ENCODE measurements around the gene WDSUB1.

The WDSUB1 gene

DNA sequence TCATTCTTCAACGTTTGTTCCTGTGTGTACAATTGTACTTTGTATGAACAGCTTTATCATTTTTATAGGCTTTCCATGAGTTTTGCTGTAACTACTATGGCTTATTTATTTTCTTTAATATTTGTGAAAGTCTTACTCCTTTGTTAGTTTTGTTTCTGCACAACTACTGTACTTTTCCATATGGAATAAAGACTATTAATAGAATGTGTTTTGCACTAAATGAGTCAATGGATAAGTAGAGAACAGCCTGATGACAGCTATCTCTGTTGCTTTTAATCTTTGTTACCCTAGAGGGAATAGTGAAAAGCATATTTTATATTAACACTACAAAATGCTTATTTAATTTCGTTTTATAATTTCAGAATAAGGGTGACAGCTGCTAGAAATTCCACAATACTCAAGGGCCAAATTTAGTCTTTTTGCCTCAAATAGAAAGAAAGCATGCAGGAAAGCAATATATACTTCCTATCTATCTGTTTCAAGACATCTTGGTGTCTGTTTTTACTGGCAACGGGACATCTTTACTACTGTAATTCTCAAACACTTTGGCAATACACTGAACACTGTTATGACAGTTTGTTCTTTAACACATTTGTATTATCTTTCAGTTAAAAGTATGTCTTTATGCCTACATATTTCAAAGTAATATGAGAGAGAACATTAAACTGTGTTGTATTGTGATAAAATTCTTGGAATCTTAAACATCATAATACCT is 53.9 kb downstream of the WDSUB1 start:
- Histone ChIP-seq H3K4me3 (ENCODE audit: low read depth, low read length) (no peak overlapping the region), H3K9ac (ENCODE audit: low read depth, low read length) (no peak overlapping the region), H3K9me3 (ENCODE audit: control insufficient read depth, insufficient read depth, low read length) (no peaks in the 10 kb centered on the region), H3K27me3 (ENCODE audit: control insufficient read depth, insufficient read depth, low read length) (no peaks in the 10 kb centered on the region), H3K27ac (ENCODE audit: low read depth, low read length) (no peak overlapping the region), H3K36me3 (ENCODE audit: control insufficient read depth, insufficient read depth, low read length) (peaks cover 30% of the 10 kb centered on the region), H3K4me1 (ENCODE audit: control insufficient read depth, insufficient read depth, low read length) (no peaks in the 10 kb centered on the region)

DNA sequence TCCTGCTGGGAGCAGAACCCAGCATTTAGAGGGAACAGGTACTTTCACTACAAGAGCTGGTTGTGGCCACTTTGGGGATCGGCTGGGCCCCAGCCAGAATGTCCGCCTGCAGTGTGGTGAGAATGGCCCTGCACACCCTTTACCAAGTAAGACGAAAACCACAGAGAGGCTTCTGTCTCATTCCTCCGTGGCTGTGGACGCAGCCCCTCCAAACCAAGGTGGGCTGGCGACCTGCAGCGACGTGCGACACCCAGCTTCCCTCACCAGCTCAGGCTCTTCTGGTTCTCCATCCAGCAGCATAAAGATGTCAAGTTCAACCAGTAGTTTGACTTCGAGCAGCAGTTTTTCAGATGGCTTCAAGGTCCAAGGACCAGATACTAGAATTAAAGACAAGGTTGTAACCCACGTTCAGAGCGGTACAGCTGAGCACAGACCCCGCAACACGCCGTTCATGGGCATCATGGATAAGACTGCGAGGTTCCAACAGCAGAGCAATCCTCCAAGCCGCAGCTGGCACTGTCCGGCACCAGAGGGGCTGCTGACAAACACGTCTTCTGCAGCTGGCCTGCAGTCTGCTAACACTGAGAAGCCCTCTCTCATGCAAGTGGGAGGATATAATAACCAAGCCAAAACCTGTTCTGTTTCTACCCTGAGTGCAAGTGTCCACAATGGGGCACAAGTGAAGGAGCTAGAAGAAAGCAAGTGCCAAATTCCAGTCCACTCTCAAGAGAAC is 56.2 kb downstream of the WDSUB1 start:
- Histone ChIP-seq H3K27me3 (ENCODE audit: control insufficient read depth, insufficient read depth, low read length) (no peaks in the 10 kb centered on the region), H3K36me3 (ENCODE audit: control insufficient read depth, insufficient read depth, low read length) (peaks cover 27% of the 10 kb centered on the region; the same call in 1 of the 2 replicates), H3K27ac (ENCODE audit: low read depth, low read length) (no peak overlapping the region), H3K9ac (ENCODE audit: low read depth, low read length) (no peak overlapping the region), H3K4me1 (ENCODE audit: control insufficient read depth, insufficient read depth, low read length) (no peaks in the 10 kb centered on the region), H3K9me3 (ENCODE audit: control insufficient read depth, insufficient read depth, low read length) (no peaks in the 10 kb centered on the region), H3K4me3 (ENCODE audit: low read depth, low read length) (no peak overlapping the region)

DNA sequence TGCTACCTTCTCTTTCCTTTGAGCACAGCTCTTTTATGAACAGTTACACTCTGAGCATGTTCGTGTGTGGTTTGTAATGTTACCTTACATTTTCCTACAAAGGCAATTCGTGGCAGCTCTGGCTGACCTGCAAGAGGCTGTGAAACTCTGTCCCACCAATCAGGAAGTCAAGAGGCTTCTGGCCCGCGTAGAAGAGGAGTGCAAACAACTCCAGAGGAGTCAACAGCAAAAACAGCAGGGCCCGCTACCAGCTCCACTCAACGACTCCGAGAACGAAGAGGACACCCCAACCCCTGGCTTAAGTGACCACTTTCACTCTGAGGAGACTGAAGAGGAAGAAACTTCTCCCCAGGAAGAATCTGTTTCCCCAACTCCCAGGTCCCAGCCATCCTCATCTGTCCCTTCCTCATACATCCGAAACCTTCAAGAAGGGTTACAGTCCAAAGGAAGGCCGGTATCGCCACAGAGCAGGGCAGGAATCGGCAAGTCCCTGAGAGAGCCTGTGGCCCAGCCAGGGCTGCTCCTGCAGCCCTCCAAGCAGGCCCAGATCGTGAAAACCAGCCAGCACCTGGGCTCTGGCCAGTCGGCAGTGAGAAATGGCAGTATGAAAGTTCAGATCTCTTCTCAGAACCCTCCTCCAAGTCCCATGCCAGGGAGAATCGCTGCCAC is 56.9 kb downstream of the WDSUB1 start:
- H3K9ac ChIP-seq (ENCODE audit: low read depth, low read length) = no peak overlapping the region
- peaks cover 20% of the 10 kb centered on the region; the same call in 1 of the 2 replicates for H3K36me3 ChIP-seq (ENCODE audit: control insufficient read depth, insufficient read depth, low read length)
- no peak overlapping the region for H3K27ac ChIP-seq (ENCODE audit: low read depth, low read length)
- H3K9me3 ChIP-seq (ENCODE audit: control insufficient read depth, insufficient read depth, low read length) = no peaks in the 10 kb centered on the region
- no peak overlapping the region for H3K4me3 ChIP-seq (ENCODE audit: low read depth, low read length)
- no peaks in the 10 kb centered on the region for H3K27me3 ChIP-seq (ENCODE audit: control insufficient read depth, insufficient read depth, low read length)
- no peaks in the 10 kb centered on the region for H3K4me1 ChIP-seq (ENCODE audit: control insufficient read depth, insufficient read depth, low read length)

- Histone ChIP-seq H3K27ac (ENCODE audit: low read depth, low read length) (no peak overlapping the region), H3K9ac (ENCODE audit: low read depth, low read length) (no peak overlapping the region), H3K36me3 (ENCODE audit: control insufficient read depth, insufficient read depth, low read length) (peaks cover 18% of the 10 kb centered on the region; the same call in 1 of the 2 replicates), H3K27me3 (ENCODE audit: control insufficient read depth, insufficient read depth, low read length) (no peaks in the 10 kb centered on the region), H3K4me1 (ENCODE audit: control insufficient read depth, insufficient read depth, low read length) (no peaks in the 10 kb centered on the region), H3K9me3 (ENCODE audit: control insufficient read depth, insufficient read depth, low read length) (no peaks in the 10 kb centered on the region), H3K4me3 (ENCODE audit: low read depth, low read length) (no peak overlapping the region)
Observed at GRCh38 chr2:159228081-159228581, 58.4 kb downstream of the WDSUB1 start.

- H3K9ac ChIP-seq (ENCODE audit: low read depth, low read length) = no peak overlapping the region
- H3K4me3 ChIP-seq (ENCODE audit: low read depth, low read length) = no peak overlapping the region
- no peaks in the 10 kb centered on the region for H3K27me3 ChIP-seq (ENCODE audit: control insufficient read depth, insufficient read depth, low read length)
- peaks cover 18% of the 10 kb centered on the region; the same call in 1 of the 2 replicates for H3K36me3 ChIP-seq (ENCODE audit: control insufficient read depth, insufficient read depth, low read length)
- H3K27ac ChIP-seq (ENCODE audit: low read depth, low read length) = no peak overlapping the region
- H3K4me1 ChIP-seq (ENCODE audit: control insufficient read depth, insufficient read depth, low read length) = no peaks in the 10 kb centered on the region
- H3K9me3 ChIP-seq (ENCODE audit: control insufficient read depth, insufficient read depth, low read length) = no peaks in the 10 kb centered on the region
Observed at GRCh38 chr2:159227467-159227866, 59.0 kb downstream of the WDSUB1 start.

- Histone ChIP-seq H3K27me3 (ENCODE audit: control insufficient read depth, insufficient read depth, low read length) (no peaks in the 10 kb centered on the region), H3K27ac (ENCODE audit: low read depth, low read length) (no peak overlapping the region), H3K9ac (ENCODE audit: low read depth, low read length) (no peak overlapping the region), H3K4me3 (ENCODE audit: low read depth, low read length) (no peak overlapping the region), H3K4me1 (ENCODE audit: control insufficient read depth, insufficient read depth, low read length) (no peaks in the 10 kb centered on the region), H3K9me3 (ENCODE audit: control insufficient read depth, insufficient read depth, low read length) (no peaks in the 10 kb centered on the region), H3K36me3 (ENCODE audit: control insufficient read depth, insufficient read depth, low read length) (peaks cover 18% of the 10 kb centered on the region; the same call in 1 of the 2 replicates)
Observed at GRCh38 chr2:159226608-159227385, 59.7 kb downstream of the WDSUB1 start.

- Histone ChIP-seq H3K36me3 (ENCODE audit: control insufficient read depth, insufficient read depth, low read length) (peaks cover 12% of the 10 kb centered on the region; the same call in 1 of the 2 replicates), H3K4me3 (ENCODE audit: low read depth, low read length) (no peak overlapping the region), H3K9me3 (ENCODE audit: control insufficient read depth, insufficient read depth, low read length) (no peaks in the 10 kb centered on the region), H3K4me1 (ENCODE audit: control insufficient read depth, insufficient read depth, low read length) (no peaks in the 10 kb centered on the region), H3K9ac (ENCODE audit: low read depth, low read length) (no peak overlapping the region), H3K27me3 (ENCODE audit: control insufficient read depth, insufficient read depth, low read length) (no peaks in the 10 kb centered on the region), H3K27ac (ENCODE audit: low read depth, low read length) (no peak overlapping the region)
Observed at GRCh38 chr2:159226059-159226461, 60.4 kb downstream of the WDSUB1 start.

DNA sequence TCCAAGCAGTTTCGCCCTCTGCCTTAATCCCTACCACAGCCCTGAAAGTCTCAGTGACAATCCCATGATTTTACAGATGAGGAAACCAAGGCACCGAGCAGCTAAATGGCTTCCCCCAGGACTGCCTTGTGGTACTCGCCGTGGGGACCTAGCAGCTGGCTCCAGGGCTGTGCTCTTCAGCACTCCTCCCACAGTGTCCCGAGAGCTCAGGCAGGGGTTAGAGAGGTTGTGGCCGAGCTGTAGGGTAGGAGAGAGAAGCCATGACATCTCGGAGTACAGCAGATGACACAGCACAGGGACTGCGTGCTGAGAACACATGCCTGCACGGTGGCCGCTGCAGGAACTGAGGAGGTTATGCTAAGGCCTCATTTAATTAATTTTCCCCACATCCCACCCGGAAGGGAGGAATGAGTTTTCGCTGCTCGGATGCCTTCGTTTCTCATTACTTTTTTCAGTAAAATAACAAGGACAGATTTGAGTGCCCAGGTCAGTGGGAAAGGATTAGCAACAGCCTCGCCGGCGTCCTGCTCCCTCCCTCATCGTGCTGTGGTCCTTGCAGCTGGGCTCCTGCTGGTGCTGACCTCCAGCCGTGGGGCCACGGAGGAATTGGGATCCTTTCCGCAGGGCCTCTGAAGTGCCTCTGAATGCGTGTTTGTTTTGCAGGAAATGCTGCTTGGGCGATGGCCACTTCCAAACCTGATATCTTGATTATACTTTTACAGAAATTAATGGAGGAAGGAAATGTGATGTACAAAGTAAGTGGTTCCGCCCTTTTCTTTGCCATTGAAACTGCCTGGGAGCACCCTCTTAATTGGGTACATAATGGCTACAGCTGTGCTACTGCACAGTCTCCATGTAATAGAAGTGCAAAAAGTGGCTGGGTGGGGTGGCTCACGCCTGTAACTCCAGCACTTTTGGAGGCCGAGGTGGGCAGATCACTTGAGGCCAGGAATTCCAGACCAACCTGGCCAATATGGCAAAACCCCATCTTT is 61.2 kb downstream of the WDSUB1 start:
- Histone ChIP-seq H3K9me3 (ENCODE audit: control insufficient read depth, insufficient read depth, low read length) (no peaks in the 10 kb centered on the region), H3K36me3 (ENCODE audit: control insufficient read depth, insufficient read depth, low read length) (peaks cover 7% of the 10 kb centered on the region; the same call in 1 of the 2 replicates), H3K27me3 (ENCODE audit: control insufficient read depth, insufficient read depth, low read length) (no peaks in the 10 kb centered on the region), H3K4me1 (ENCODE audit: control insufficient read depth, insufficient read depth, low read length) (no peaks in the 10 kb centered on the region), H3K9ac (ENCODE audit: low read depth, low read length) (no peak overlapping the region), H3K4me3 (ENCODE audit: low read depth, low read length) (no peak overlapping the region), H3K27ac (ENCODE audit: low read depth, low read length) (no peak overlapping the region)

DNA sequence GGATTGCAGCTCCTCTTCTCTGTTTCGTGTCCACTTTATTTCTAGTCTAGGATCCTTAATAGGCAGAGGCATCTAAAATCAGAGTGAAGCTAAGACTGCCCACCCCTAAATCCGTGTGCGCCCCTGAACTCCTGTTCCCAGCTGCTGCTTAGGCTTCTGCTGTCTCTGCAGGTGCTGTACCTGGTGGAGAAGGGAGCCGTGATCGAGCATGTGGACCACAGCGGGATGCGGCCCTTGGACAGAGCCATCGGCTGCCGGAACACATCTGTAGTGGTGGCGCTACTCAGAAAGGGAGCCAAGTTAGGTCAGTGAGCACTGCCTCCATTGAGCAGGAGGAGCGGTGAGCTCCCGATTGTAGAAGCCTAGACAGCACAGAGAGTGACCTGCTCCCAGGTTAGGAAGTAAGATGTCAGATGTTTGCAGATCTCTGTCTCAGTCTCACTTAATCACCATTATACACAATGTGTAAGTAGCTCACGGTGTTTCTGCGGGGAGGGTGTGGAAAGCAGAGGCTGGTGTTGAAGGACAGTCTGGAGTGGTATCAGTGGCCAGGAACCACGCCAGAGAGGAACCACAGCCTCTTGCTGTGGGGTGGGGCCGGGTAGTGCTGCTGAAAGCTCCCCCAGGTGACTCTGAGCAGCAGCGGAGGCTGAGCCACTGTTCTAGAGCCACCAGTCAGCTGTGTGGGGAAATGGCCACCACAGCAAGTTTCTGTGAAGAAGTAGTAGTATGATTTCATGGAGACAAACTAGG is 62.3 kb downstream of the WDSUB1 start:
- Histone ChIP-seq H3K27ac (ENCODE audit: low read depth, low read length) (no peak overlapping the region), H3K4me1 (ENCODE audit: control insufficient read depth, insufficient read depth, low read length) (no peaks in the 10 kb centered on the region), H3K9me3 (ENCODE audit: control insufficient read depth, insufficient read depth, low read length) (no peaks in the 10 kb centered on the region), H3K4me3 (ENCODE audit: low read depth, low read length) (no peak overlapping the region), H3K27me3 (ENCODE audit: control insufficient read depth, insufficient read depth, low read length) (no peaks in the 10 kb centered on the region), H3K36me3 (ENCODE audit: control insufficient read depth, insufficient read depth, low read length) (no peaks in the 10 kb centered on the region), H3K9ac (ENCODE audit: low read depth, low read length) (no peak overlapping the region)
